AG09319 (cell line): Measurements from ENCODE around the gene RAD51D.
A peak's percentile ranks its signal among the peaks of the same experiment; 100 is the strongest.

Experiments
- DNase-seq: peaks from one replicate; pipeline ENCODE4 v3.0.0-alpha.2; 2010; ENCODE audit warnings: low read depth; ENCODE audit errors: extremely low read depth
- CTCF ChIP-seq: IDR thresholded peaks from 2 replicates; pipeline ENCODE4 v1.5.1; 2011; ENCODE audit warnings: low read depth, mild to moderate bottlenecking, inconsistent platforms, low read length, moderate library complexity

Gene RAD51D

GRCh38 chr17:35149941-35150340 is 30.3 kb upstream of the RAD51D start:
- TF ChIP-seq CTCF, result no peak
- no peak for DNase-seq

- no peak for TF ChIP-seq CTCF
- DNase-seq, result no peak
Measured at GRCh38 chr17:35148144-35148543, 28.5 kb upstream of the RAD51D start.

GRCh38 chr17:35147375-35147905 is 27.8 kb upstream of the RAD51D start, which contains the start of gene UNC45B:
TSS of gene UNC45B (plus strand) at chr17:35147817. CDS start at chr17:35148264, 447 bp downstream.
- no peak for DNase-seq
- no peak for TF ChIP-seq CTCF

- TF ChIP-seq CTCF, result no peak
Measured at GRCh38 chr17:35146214-35146833, 26.7 kb upstream of the RAD51D start.

GRCh38 chr17:35144840-35145239 is 25.2 kb upstream of the RAD51D start:
- DNase-seq, result no peak
- no peak for TF ChIP-seq CTCF

More at GRCh38 chr17:35146214-35146833, 26.7 kb upstream of the RAD51D start:
- DNase-seq, result no peak

- TF ChIP-seq CTCF, result no peak
- no peak for DNase-seq
Measured at GRCh38 chr17:35142467-35142796, 22.8 kb upstream of the RAD51D start.

GRCh38 chr17:35141681-35142466 is 22.2 kb upstream of the RAD51D start, which contains the start of gene NLE1:
TSS of gene NLE1 (minus strand) at chr17:35142303. CDS start at chr17:35142275, 28 bp downstream.
- peak; percentile 38 for DNase-seq
- peak; percentile 91 for TF ChIP-seq CTCF
